ENCODE measurements around the gene BMAL1.
A peak's percentile ranks its signal among the peaks of the same experiment; 100 is the strongest.

BMAL1 gene

GRCh38 chr11:13347901-13348300, 70.3 kb downstream of the BMAL1 start:
- DNase-seq: no peak

- DNase-seq: no peak
Measured at GRCh38 chr11:13348305-13348704, 70.7 kb downstream of the BMAL1 start.

- DNase-seq: no peak
Measured at GRCh38 chr11:13349046-13349445, 71.5 kb downstream of the BMAL1 start.

GRCh38 chr11:13349581-13349980, 72.0 kb downstream of the BMAL1 start:
- no peak for DNase-seq

GRCh38 chr11:13352711-13353110, 75.1 kb downstream of the BMAL1 start:
- no peak for DNase-seq

- no peak for DNase-seq
Measured at GRCh38 chr11:13354335-13354734, 76.7 kb downstream of the BMAL1 start.

GRCh38 chr11:13355191-13355590, 77.6 kb downstream of the BMAL1 start:
- no peak for DNase-seq

- no peak for DNase-seq
Measured at GRCh38 chr11:13357232-13357631, 79.6 kb downstream of the BMAL1 start.

- no peak for DNase-seq
Measured at GRCh38 chr11:13358596-13359270, 81.1 kb downstream of the BMAL1 start.

- DNase-seq: no peak
Measured at GRCh38 chr11:13362596-13363109, 85.1 kb downstream of the BMAL1 start.

GRCh38 chr11:13364388-13364787, 86.8 kb downstream of the BMAL1 start:
- no peak for DNase-seq

GRCh38 chr11:13366266-13367026, 88.9 kb downstream of the BMAL1 start:
- DNase-seq: no peak

GRCh38 chr11:13367115-13367514, 89.5 kb downstream of the BMAL1 start:
- no peak for DNase-seq

- DNase-seq: no peak
Measured at GRCh38 chr11:13368041-13368446, 90.5 kb downstream of the BMAL1 start.

GRCh38 chr11:13373216-13373615, 95.6 kb downstream of the BMAL1 start:
- no peak for DNase-seq

- no peak for DNase-seq
Measured at GRCh38 chr11:13375798-13376197, 98.2 kb downstream of the BMAL1 start.

GRCh38 chr11:13376402-13376801, 98.8 kb downstream of the BMAL1 start:
- DNase-seq: no peak

- DNase-seq: no peak
Measured at GRCh38 chr11:13376838-13377237, 99.2 kb downstream of the BMAL1 start.

GRCh38 chr11:13378316-13378715, 100.7 kb downstream of the BMAL1 start:
- DNase-seq: no peak

GRCh38 chr11:13380731-13381130, 103.1 kb downstream of the BMAL1 start:
- DNase-seq: no peak

- no peak for DNase-seq
Measured at GRCh38 chr11:13382751-13383150, 105.2 kb downstream of the BMAL1 start.

- peak; percentile 39 for DNase-seq
Measured at GRCh38 chr11:13384908-13385640, 107.5 kb downstream of the BMAL1 start.

GRCh38 chr11:13386567-13386966, 109.0 kb downstream of the BMAL1 start:
- DNase-seq: no peak

GRCh38 chr11:13388741-13389140, 111.2 kb downstream of the BMAL1 start:
- no peak for DNase-seq
